Fibroblast of gingiva (primary cell): ENCODE data around the gene MBD5.
"Not testable (repeated sequence)": the region's sequence is repeated elsewhere in the genome, so short reads cannot be mapped to it uniquely, and the experiment has no call there.

Source experiments
- DNase-seq: peaks from one replicate; pipeline ENCODE4 v3.0.0-alpha.2; 2011; ENCODE audit warnings: low read depth

MBD5 gene

GRCh38 chr2:148523315-148523714, 502.4 kb downstream of the MBD5 start:
- DNase-seq: no peak

DNA sequence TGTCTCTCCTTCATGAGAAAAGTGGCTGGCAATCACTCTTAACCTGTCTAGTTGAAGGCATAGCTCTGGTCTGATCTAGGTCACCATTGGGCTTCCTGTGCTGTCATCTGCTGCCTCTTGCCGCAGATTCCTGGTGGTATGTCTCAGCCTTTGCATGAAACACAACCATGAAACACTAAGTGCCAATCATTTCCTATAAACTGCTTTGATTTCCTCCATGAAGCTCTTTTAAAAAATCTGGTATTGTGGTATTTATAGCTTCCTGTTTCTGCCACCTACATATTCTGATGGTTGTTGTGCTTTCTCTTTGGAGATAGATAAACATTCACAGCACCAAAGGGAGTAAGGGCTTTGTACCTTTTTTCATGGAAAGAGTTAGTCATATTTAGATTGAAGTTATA, 503.6 kb downstream of the MBD5 start:
- DNase-seq: no peak

GRCh38 chr2:148525130-148525529, 504.2 kb downstream of the MBD5 start:
- DNase-seq: no peak

DNA sequence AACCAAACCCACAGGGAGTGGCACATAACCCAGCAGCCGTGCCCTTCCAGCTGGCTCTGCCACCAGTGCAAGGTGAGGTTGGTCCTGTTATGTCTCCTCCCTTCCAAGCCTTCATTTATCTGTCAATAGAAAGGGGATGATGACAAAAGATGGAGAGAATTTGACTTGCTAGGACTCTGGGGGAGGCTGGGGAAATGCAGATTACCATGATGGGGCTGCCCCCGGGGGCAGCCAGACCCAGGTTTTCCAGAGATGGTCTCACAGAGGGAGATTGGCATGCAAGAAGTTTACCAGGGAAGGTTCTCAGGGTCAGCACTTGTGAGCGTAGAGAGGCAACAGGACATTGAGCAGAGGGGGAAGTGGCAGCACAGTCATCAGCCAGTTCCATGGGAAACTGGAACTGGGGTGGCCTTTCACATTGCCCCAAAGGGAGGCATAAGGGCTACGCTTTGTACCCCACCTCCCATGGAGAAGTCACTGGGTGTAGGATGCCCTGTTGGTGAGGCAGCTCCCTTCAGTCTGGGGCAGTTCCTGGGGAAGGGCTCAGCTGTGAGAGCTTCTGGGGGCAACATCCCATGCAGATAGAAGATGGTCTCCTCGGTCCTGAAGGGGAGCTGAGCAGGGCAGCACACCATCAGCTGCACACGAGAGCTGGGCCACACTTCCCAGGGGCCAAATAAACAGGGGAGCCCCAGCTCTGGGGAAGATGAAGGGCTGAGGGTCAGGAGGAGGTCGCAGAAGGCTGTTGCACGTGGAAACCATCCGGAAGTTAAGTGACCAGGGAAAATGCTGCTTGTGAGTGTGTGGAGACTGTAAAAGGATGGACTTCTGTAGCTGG, 505.8 kb downstream of the MBD5 start:
- DNase-seq: no peak

GRCh38 chr2:148527488-148528340, 506.8 kb downstream of the MBD5 start:
- no peak for DNase-seq

DNA sequence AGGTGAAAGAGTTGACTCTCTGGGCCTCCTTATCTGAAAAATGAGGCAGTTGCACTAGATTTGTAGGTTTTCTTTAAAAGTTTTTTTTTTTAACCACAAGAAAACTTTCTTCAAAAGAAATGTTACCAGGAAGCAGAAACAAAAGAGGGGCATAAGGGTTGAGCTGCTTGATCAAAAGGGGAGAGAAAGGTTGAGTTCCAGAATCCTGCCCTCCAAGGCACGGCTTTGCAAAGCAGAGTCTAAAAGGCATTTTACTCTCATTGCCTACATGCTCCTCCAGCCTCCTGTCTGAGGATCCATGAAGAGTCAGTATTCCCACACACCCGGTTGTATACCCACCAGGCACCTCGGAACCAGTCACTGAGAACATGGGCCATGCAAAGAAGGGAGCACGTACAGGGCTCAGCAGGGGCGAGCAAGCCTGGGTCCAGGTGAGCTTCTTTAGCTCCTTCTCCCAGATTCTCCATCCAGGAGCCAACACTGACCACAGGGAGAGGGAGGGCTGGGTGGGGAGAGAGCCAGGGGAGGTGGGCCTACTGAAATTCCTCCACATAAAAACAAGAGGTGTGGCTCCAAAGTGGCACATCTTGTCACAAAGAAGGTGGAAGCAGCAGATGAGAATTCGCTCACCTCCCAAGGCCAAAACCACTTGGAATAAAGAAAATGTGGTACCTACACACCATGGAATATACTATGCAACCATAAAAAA, 507.6 kb downstream of the MBD5 start:
- no peak for DNase-seq

- DNase-seq: no peak
Observed at GRCh38 chr2:148529745-148530144, 508.9 kb downstream of the MBD5 start.

DNA sequence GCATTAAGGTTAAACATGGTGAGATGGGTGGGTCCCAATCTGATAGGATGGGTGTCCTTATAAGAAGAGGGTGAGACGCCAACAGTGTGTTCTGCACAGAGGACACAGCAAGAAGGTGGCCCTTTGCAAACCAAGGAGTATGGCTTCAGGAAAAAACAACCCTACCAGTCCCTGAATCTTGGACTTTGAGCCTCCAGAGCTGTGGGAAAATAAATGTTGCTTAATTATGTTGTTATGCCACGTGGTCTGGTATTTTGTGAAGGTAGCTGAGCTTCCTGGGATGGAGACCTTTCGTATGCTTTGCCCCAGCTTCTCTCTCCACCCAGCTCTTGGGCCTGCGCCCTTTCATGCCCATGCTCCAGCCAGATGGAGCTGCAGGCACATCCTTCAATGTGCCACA, 509.5 kb downstream of the MBD5 start:
- DNase-seq: no peak

DNA sequence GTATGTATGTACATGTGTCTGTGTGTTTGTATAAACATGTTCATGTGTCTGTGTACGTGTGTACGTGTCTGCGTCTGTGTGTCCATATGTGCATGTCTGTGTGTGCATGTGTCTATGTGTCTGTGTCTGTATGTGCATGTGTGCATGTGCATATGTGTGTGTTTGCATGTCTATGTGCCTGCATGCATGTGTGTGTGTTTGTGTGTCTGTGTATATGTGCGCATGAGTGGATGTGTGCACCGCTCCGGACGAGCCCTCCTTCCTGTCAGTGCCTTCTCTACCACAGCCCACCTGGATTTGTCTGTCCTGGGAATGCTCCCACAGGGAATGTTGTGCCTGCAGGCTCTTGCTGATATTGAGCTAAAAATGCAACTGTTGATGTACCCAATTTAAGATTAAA, 510.3 kb downstream of the MBD5 start:
- DNase-seq: no peak

GRCh38 chr2:148531669-148532428, 511.0 kb downstream of the MBD5 start:
- DNase-seq: no peak

GRCh38 chr2:148533004-148533403, 512.1 kb downstream of the MBD5 start:
- no peak for DNase-seq

- no peak for DNase-seq
Observed at GRCh38 chr2:148533685-148534084, 512.8 kb downstream of the MBD5 start.

GRCh38 chr2:148534416-148535204, 513.7 kb downstream of the MBD5 start:
- DNase-seq: no peak

DNA sequence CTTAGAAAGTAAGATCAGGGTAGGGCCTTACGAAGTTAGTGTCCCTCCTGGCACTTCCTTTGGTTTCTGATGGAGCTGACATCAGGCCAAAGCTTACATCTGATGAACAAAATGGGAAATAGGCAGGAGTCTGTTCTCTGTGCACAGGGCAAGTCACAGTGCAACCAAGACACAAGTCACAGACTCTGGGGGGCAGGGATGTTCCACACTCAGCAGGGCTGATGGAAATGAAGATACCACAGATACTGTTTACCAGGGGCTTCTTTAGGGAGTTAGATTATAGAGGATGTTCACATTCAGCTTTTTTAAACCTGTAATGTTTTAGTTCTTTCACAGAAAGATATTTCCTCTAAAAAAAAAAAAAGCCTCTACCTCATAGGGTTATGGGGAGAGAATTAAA, 517.5 kb downstream of the MBD5 start:
- no peak for DNase-seq

GRCh38 chr2:148540022-148540421, 519.1 kb downstream of the MBD5 start:
- no peak for DNase-seq

DNA sequence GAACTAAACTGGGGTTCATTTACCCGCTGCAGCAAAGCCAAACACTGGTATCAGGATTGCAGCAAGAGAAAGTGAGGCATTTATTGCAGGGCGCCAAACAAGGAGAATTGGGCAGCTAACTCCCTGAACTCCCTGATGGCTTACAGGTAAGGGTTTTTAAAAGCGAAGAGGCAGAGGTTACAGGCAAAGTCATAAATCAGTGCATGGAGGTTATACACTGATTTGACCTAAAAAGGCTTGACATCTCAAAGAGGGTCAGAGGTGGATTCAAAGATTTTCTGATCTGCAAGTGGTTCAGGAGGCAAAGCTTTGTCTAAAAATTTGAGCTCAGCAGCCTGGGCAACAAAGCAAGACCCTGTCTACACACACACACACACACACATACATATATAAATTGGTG, 520.9 kb downstream of the MBD5 start:
- no peak for DNase-seq

DNA sequence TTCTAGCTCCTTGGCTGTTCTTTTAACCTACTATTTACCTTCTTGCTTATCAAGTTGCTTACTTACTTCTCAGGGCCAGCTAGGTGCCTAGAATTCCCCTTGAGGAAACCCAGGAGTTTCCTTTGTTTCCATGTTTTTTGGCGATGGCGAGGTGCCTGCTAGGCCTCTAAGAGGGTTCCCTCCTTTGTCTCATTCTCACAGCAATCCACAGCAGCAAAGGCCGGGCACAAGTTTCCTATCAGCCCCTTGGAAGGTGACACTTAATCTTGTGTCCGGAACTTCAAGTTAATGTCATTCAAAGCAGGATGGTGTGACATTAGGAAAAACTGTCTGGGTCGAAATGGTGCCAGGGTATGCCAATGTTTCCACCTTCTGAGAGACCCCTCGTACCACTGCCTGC, 521.7 kb downstream of the MBD5 start:
- no peak for DNase-seq

- DNase-seq: not testable (repeated sequence)
Observed at GRCh38 chr2:148543088-148543540, 522.2 kb downstream of the MBD5 start.

DNA sequence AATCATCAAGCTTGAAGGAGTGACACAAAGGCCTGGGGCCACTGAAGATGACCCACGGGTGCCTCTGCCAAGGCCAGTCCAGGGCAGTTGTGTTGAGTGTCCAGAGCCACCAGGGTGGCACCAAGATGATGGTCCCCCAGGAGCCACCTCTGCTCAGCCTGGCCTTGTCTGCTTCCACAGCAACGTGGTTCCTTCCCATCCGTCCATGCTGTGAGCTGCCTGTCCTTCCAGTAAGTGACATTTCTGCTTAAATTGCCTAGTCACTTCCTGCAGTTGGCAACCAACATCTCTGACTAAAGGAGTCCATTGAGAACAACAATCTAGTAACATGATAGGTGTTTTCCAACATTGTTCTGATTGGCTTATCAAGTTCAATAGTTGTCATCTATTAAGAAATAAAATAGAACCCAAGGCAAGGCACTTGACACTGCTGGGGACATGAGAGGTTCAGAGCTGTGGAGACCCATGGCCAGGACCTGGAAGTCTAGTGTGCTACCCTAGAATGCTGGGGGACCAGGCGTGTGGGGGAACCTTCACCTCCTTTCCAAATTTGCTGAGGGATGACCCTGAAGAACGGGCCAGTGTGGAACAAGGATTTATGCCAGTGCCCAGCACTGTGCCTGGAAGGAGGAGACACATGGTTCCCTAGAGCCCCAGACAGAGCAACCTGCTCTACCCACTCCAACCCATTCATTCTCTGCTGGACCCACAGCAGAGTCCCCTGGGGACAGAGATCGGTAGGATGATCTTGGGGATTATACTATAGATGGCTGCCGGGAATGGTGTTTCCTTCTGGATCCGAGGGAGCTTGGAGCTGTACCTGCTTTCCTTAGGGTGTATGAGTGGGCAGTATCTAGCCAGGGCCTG, 524.7 kb downstream of the MBD5 start:
- DNase-seq: no peak

- no peak for DNase-seq
Observed at GRCh38 chr2:148546270-148546669, 525.4 kb downstream of the MBD5 start.
